ENCODE data around the gene SLC6A3. TPM values are rescaled to one million over a fixed set of nuclear protein-coding genes. Genes with fewer than 3 reads are reported as not detected.

Gene SLC6A3
- total and polyA plus RNA-seq, 2 donors (not counting 1 experiment from before 2014, with no cell fraction given): 0.01 to 0.15 TPM

- Histone ChIP-seq H3K4me1 (ENCODE audit: control insufficient read depth in 2 of 2, insufficient read depth in 2 of 2, low read length in 2 of 2) (peaks cover 19 to 32% of the 10 kb centered on the region in 2 donors), H3K9ac (ENCODE audit: low read length) (no peak overlapping the region), H3K4me3 (ENCODE audit: control extremely low read depth in 1 of 5, extremely low read depth in 1 of 5, insufficient read depth in 1 of 5, low read depth in 2 of 5, low read length in 4 of 5) (no peak overlapping the region), H3K4me2 (replicated peaks; ENCODE audit: low read depth, low read length, poor library complexity, severe bottlenecking) (no peak overlapping the region), H3K79me2 (ENCODE audit: control insufficient read depth, insufficient read depth, low read length) (no peaks in the 10 kb centered on the region), H3K36me3 (replicated peaks in 1 of 2; ENCODE audit: control extremely low read depth in 1 of 2, control insufficient read depth in 1 of 2, extremely low read depth in 1 of 2, insufficient read depth in 2 of 2, low read length in 1 of 2) (no peaks in the 10 kb centered on the region), H3K27ac (ENCODE audit: low read length in 2 of 2) (no peak overlapping the region), H2AFZ (ENCODE audit: insufficient read depth, low read depth, low read length, poor library complexity, severe bottlenecking) (no peak overlapping the region), H3K9me3 (ENCODE audit: control extremely low read depth in 1 of 3, control insufficient read depth in 2 of 3, insufficient read depth in 1 of 3, low read length in 2 of 3) (peaks cover 0 to 34% (median 3%) of the 10 kb centered on the region in 3 donors), H3K27me3 (replicated peaks in 1 of 4; ENCODE audit: control extremely low read depth in 1 of 4, control insufficient read depth in 3 of 4, insufficient read depth in 4 of 4, low read length in 3 of 4) (peaks cover 0 to 58% (median 22%) of the 10 kb centered on the region in 4 experiments), H4K20me1 (ENCODE audit: control insufficient read depth, insufficient read depth, low read length, poor library complexity, severe bottlenecking) (no peaks in the 10 kb centered on the region)
- WGBS (ENCODE audit: insufficient coverage): 94% methylated on average over 24 of the region's 24 CpGs
- intact Hi-C loops (cut with micrococcal nuclease): no loop called here
- H3K27me3 Mint-ChIP-seq: peaks cover 50% of the 10 kb centered on the region
- TF ChIP-seq, protein P1, sequence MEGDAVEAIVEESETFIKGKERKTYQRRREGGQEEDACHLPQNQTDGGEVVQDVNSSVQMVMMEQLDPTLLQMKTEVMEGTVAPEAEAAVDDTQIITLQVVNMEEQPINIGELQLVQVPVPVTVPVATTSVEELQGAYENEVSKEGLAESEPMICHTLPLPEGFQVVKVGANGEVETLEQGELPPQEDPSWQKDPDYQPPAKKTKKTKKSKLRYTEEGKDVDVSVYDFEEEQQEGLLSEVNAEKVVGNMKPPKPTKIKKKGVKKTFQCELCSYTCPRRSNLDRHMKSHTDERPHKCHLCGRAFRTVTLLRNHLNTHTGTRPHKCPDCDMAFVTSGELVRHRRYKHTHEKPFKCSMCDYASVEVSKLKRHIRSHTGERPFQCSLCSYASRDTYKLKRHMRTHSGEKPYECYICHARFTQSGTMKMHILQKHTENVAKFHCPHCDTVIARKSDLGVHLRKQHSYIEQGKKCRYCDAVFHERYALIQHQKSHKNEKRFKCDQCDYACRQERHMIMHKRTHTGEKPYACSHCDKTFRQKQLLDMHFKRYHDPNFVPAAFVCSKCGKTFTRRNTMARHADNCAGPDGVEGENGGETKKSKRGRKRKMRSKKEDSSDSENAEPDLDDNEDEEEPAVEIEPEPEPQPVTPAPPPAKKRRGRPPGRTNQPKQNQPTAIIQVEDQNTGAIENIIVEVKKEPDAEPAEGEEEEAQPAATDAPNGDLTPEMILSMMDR (IDR thresholded peaks at IDR 0.05): no peak
- ChIA-PET CTCF (no interaction called here), POLR2A (no interaction called here)
- peaks cover 4% of the 10 kb centered on the region for H3K9me3 Mint-ChIP-seq (ENCODE audit: insufficient read depth)
- H3K4me3 Mint-ChIP-seq: no peak overlapping the region
- no peak overlapping the region for H3K27ac Mint-ChIP-seq
- peaks cover 17% of the 10 kb centered on the region for H3K4me1 Mint-ChIP-seq
- ATAC-seq (ENCODE audit: low read depth) (no peak), DNase-seq (no peak)
Measured at GRCh38 chr5:1441166-1441865, 3.9 kb downstream of the SLC6A3 start.

DNA sequence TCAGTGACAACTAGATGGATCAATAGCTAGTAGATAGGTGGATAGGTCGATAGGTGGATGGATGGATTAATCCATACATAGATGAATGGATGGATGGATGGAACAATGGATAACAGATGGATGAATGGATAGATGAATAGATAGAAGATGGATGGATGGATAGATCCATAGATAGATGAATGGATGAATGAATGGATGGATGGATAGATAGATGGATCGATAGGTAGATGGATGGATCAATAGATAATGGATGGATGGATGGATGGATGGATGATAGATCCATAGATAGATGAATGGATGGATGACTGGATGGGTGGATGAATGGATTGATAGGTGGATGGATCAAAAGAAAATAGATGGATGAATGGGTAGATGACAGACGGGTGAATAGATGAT is 5.1 kb downstream of the SLC6A3 start:
- Histone ChIP-seq H3K27ac (ENCODE audit: low read length in 2 of 2) (no peak overlapping the region), H3K27me3 (replicated peaks in 1 of 4; ENCODE audit: control extremely low read depth in 1 of 4, control insufficient read depth in 3 of 4, insufficient read depth in 4 of 4, low read length in 3 of 4) (peaks cover 0 to 49% (median 20%) of the 10 kb centered on the region in 4 experiments), H4K20me1 (ENCODE audit: control insufficient read depth, insufficient read depth, low read length, poor library complexity, severe bottlenecking) (no peaks in the 10 kb centered on the region), H3K9me3 (ENCODE audit: control extremely low read depth in 1 of 3, control insufficient read depth in 2 of 3, insufficient read depth in 1 of 3, low read length in 2 of 3) (peaks cover 0 to 34% (median 3%) of the 10 kb centered on the region in 3 donors), H3K4me3 (ENCODE audit: control extremely low read depth in 1 of 5, extremely low read depth in 1 of 5, insufficient read depth in 1 of 5, low read depth in 2 of 5, low read length in 4 of 5) (no peak overlapping the region), H3K36me3 (replicated peaks in 1 of 2; ENCODE audit: control extremely low read depth in 1 of 2, control insufficient read depth in 1 of 2, extremely low read depth in 1 of 2, insufficient read depth in 2 of 2, low read length in 1 of 2) (no peaks in the 10 kb centered on the region), H3K4me1 (ENCODE audit: control insufficient read depth in 2 of 2, insufficient read depth in 2 of 2, low read length in 2 of 2) (peaks cover 16 to 24% of the 10 kb centered on the region in 2 donors), H3K79me2 (ENCODE audit: control insufficient read depth, insufficient read depth, low read length) (no peaks in the 10 kb centered on the region), H3K4me2 (replicated peaks; ENCODE audit: low read depth, low read length, poor library complexity, severe bottlenecking) (no peak overlapping the region), H2AFZ (ENCODE audit: insufficient read depth, low read depth, low read length, poor library complexity, severe bottlenecking) (no peak overlapping the region), H3K9ac (ENCODE audit: low read length) (no peak overlapping the region)
- POLR2A ChIA-PET: no interaction called here
- no peak for TF ChIP-seq EZH2 (IDR thresholded peaks at IDR 0.05; ENCODE audit: borderline replicate concordance, insufficient read depth, low read depth, low read length, poor library complexity, severe bottlenecking)
- TF ChIP-seq, protein P1 (IDR thresholded peaks at IDR 0.05): no peak
- Mint-ChIP-seq H3K27ac (no peak overlapping the region), H3K4me3 (no peak overlapping the region), H3K4me1 (peaks cover 16% of the 10 kb centered on the region), H3K9me3 (ENCODE audit: insufficient read depth) (peaks cover 4% of the 10 kb centered on the region), H3K27me3 (peaks cover 50% of the 10 kb centered on the region)
- no peak for DNase-seq
- whole genome bisulfite sequencing (ENCODE audit: insufficient coverage): 92% methylated on average over 2 of the region's 3 CpGs
- ATAC-seq (ENCODE audit: low read depth): no peak
- intact Hi-C loops (cut with micrococcal nuclease): no loop called here
- CTCF ChIA-PET: no interaction called here

Data from B cell (primary cell).